Activated B cell treated with CpG ODN at 0.5 μM for 24 hours (primary cell): ENCODE results near the gene RAB42. TPM values are rescaled to one million over a fixed set of nuclear protein-coding genes. Genes with fewer than 3 reads are reported as not detected.
A peak's percentile ranks its signal among the peaks of the same experiment; 100 is the strongest.

ENCODE experiments used
- ATAC-seq: fragments of 200-7000 bp; cut with Tn5 transposase; one replicate; pipeline ENCODE4 v1.10.0; 2021; ENCODE audit warnings: low read depth, mild to moderate bottlenecking, moderate library complexity
- CTCF ChIA-PET: fragments of 350-600 bp; sonication (Branson Sonifier 250); formaldehyde crosslinking; loops from one replicate; lab custom pipeline; 2021; ENCODE audit warnings: antibody characterized with exemption; lab: Charles Lee
- POLR2A ChIA-PET: fragments of 350-600 bp; sonication (Branson Sonifier 250); formaldehyde crosslinking; loops from one replicate; lab custom pipeline; 2021; ENCODE audit warnings: antibody characterized with exemption; lab: Charles Lee
- DNase-seq: peaks from one replicate; pipeline ENCODE4 v3.0.0; 2022
- H3K27ac Mint-ChIP-seq: one replicate; pipeline ENCODE4 v1.8.0; 2020; ENCODE audit warnings: mixed read lengths
- H3K27me3 Mint-ChIP-seq: one replicate; pipeline ENCODE4 v1.8.0; 2021; ENCODE audit warnings: mixed read lengths
- H3K36me3 Mint-ChIP-seq: one replicate; pipeline ENCODE4 v1.8.0; 2021; ENCODE audit warnings: low read depth, mixed read lengths
- H3K4me1 Mint-ChIP-seq: one replicate; pipeline ENCODE4 v1.8.0; 2021; ENCODE audit warnings: mixed read lengths
- H3K4me3 Mint-ChIP-seq: one replicate; pipeline ENCODE4 v1.8.0; 2020; ENCODE audit warnings: mild to moderate bottlenecking, mixed read lengths
- H3K9me3 Mint-ChIP-seq: one replicate; pipeline ENCODE4 v1.8.0; 2020; ENCODE audit warnings: mixed read lengths
- intact Hi-C: fragments of 100-400 bp; cut with micrococcal nuclease; formaldehyde crosslinking; loops from one replicate; pipeline ENCODE4 v1.15.1; 2024
- total RNA-seq: library from RNA; stranded (reverse); gene quantifications from 2 replicates; pipeline ENCODE4 v1.2.3, GENCODE V29; 2022
- TF ChIP-seq, protein P1 (sequence below): fragments of 200-600 bp; IDR thresholded peaks from one replicate; pipeline ENCODE4 v1.8.0; 2022; ENCODE audit warnings: antibody characterized with exemption, mild to moderate bottlenecking

The RAB42 gene, protein sequence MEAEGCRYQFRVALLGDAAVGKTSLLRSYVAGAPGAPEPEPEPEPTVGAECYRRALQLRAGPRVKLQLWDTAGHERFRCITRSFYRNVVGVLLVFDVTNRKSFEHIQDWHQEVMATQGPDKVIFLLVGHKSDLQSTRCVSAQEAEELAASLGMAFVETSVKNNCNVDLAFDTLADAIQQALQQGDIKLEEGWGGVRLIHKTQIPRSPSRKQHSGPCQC
- total RNA-seq, result 0.20 and 0.29 TPM in 2 replicates

DNA sequence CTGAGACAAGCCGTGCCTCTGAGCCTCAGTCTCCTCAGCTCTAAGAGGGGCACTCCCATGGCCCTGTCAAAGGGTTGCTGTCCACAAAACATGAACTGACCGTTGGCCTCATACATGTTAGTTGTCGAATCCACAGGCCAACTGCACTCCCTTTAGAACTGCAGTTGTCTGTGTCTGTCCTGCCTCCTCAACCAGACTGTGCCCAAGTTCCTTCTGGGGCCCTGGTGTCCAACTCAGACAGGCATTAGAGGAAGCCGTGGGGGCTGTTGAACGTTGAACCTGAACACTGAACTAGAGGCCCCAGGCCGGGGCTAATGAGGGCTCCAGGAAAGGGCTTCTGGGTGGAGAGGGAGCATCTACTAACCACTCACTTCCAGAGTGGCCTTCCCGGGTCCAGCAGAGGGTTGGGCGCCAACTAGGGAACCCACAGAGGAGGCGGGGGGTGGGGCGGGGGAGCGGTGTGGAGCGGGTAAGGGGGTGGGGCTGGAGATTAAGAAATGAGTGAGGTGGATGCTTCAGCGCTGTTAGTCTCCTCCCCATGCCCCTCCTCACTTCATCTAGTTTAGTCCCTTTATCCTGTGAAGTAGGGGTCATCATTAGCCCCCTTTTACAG lies at the start of gene RAB42:
Gene RAB42, plus strand, starts transcription at position 558 of the 613 bp plus-strand sequence. CDS start 247 bp downstream, outside the sequence.
- intact Hi-C loops, result loop anchor here (1.0 kb wide), 1 partner anchor 10 kb away; no protein-coding TSS in a partner anchor
- ChIA-PET CTCF (no interaction called here), POLR2A (interaction anchor here (0.9 to 2.6 kb wide), 4 partner anchors 10 to 83 kb away, joined by 4 to 20 read pairs (median 11); no protein-coding TSS in a partner anchor)
- Mint-ChIP-seq H3K36me3 (no peaks in the 10 kb centered on the region), H3K9me3 (no peaks in the 10 kb centered on the region), H3K4me3 (peak within 1 kb of the TSS; percentile 87), H3K27me3 (peaks cover 3% of the 10 kb centered on the region), H3K4me1 (peaks cover 18% of the 10 kb centered on the region), H3K27ac (no peak within 1 kb of the TSS)
- ATAC-seq (peak; percentile 73), DNase-seq (no peak)
- TF ChIP-seq, protein P1, sequence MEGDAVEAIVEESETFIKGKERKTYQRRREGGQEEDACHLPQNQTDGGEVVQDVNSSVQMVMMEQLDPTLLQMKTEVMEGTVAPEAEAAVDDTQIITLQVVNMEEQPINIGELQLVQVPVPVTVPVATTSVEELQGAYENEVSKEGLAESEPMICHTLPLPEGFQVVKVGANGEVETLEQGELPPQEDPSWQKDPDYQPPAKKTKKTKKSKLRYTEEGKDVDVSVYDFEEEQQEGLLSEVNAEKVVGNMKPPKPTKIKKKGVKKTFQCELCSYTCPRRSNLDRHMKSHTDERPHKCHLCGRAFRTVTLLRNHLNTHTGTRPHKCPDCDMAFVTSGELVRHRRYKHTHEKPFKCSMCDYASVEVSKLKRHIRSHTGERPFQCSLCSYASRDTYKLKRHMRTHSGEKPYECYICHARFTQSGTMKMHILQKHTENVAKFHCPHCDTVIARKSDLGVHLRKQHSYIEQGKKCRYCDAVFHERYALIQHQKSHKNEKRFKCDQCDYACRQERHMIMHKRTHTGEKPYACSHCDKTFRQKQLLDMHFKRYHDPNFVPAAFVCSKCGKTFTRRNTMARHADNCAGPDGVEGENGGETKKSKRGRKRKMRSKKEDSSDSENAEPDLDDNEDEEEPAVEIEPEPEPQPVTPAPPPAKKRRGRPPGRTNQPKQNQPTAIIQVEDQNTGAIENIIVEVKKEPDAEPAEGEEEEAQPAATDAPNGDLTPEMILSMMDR, result no peak

DNA sequence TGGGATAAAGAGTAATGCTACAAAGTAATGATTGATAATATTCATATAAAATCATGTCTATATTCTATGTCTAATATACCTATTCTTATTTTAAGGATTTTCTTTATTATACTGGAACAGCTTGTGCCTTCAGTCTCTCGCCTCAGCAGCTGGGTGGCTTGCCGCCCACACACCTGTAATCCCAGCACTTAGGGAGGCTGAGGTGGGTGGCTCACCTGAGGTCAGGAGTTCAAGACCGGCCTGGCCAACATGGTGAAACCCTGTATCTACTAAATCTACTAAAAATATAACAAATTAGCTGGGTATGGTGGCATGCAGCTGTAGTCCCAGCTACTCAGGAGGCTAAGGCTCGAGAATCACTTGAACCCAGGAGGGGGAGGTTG lies 46.8 kb upstream of the RAB42 start:
- TF ChIP-seq, protein P1, result no peak
- Mint-ChIP-seq H3K27ac (no peak overlapping the region), H3K4me3 (no peak overlapping the region), H3K4me1 (no peaks in the 10 kb centered on the region), H3K27me3 (no peaks in the 10 kb centered on the region), H3K9me3 (no peaks in the 10 kb centered on the region), H3K36me3 (no peaks in the 10 kb centered on the region)
- no peak for ATAC-seq
- no peak for DNase-seq
- intact Hi-C loops, result no loop called here
- ChIA-PET POLR2A (interaction anchor here (0.6 to 1.1 kb wide), 5 partner anchors 12 to 103 kb away, joined by 3 to 5 read pairs (median 4); partner anchors contain the start of gene RNU11), CTCF (no interaction called here)

DNA sequence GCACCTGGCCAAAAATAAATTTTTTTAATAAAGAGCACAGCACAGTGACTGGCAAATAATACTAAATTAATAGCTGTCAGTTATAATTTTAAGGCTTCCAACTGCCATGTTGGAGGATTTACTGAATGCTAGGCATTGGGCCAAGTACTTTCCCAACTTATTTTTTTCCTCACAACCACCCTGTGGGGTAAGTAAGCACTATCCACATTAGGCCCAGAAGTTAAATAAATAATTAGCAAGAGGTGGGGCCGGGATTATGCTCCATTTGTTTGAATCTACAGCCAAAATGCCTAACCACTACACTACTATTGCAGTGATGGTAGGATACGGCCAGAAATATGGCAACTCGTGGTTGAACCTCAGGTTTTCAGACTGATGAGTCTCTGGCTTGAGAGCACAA lies 43.7 kb upstream of the RAB42 start:
- DNase-seq, result no peak
- POLR2A ChIA-PET, result interaction anchor here (1.0 kb wide), 1 partner anchor 33 kb away, joined by 3 read pairs; no protein-coding TSS in a partner anchor
- no peak for ATAC-seq
- no peaks in the 10 kb centered on the region for H3K9me3 Mint-ChIP-seq
- intact Hi-C loops, result no loop called here
- TF ChIP-seq, protein P1, result no peak
- peaks cover 4% of the 10 kb centered on the region for H3K36me3 Mint-ChIP-seq
- no peak overlapping the region for H3K4me3 Mint-ChIP-seq
- H3K27ac Mint-ChIP-seq, result no peak overlapping the region
- no peaks in the 10 kb centered on the region for H3K27me3 Mint-ChIP-seq
- peaks cover 15% of the 10 kb centered on the region for H3K4me1 Mint-ChIP-seq
- CTCF ChIA-PET, result interaction anchor here (0.9 kb wide), 1 partner anchor 189 kb away, joined by 3 read pairs; no protein-coding TSS in a partner anchor

DNA sequence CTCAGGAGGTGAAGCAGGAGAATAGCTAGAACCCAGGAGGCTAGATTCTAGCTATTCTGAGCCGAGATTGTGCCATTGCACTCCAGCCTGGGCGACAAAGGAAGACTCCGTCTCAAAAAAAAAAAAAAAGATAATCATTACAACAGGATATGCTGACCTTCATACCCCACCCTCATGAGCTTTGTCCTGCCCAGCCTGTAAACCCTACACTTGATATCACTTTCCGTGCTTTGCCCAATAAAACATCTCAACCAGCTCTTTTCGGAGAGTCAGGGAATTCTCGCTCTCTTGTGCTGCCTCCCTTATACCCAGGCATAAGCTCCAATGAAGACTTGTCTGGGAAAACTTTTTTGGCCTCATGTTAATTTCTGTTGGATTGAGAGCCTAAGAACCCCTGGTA lies 40.7 kb upstream of the RAB42 start:
- peaks cover 26% of the 10 kb centered on the region for H3K4me1 Mint-ChIP-seq
- CTCF ChIA-PET, result no interaction called here
- POLR2A ChIA-PET, result interaction anchor here (0.5 to 8.9 kb wide), 5 partner anchors 28 to 117 kb away, joined by 3 to 221 read pairs (median 21); partner anchors contain the start of genes GMEB1, RCC1, RNU11 and TAF12

More for the DNA sequence above, 40.7 kb upstream of the RAB42 start:
- Mint-ChIP-seq H3K27ac (no peak overlapping the region), H3K27me3 (no peaks in the 10 kb centered on the region), H3K4me3 (no peak overlapping the region), H3K9me3 (no peaks in the 10 kb centered on the region), H3K36me3 (peaks cover 15% of the 10 kb centered on the region)
- ATAC-seq, result no peak
- TF ChIP-seq, protein P1, result no peak
- intact Hi-C loops, result no loop called here
- no peak for DNase-seq
